ENCODE results near the gene SEC14L5. TPM values are rescaled to one million over a fixed set of nuclear protein-coding genes. Genes with fewer than 3 reads are reported as not detected.

SEC14L5 gene
- total and polyA plus RNA-seq, 2 experiments from 2014 or later = 0.21 TPM; not detected in 1

GRCh38 chr16:4979736-4980660 is 21.9 kb downstream of the SEC14L5 start:
- H3K9me3 ChIP-seq (ENCODE audit: low read depth) = no peaks in the 10 kb centered on the region
- peaks cover 9% of the 10 kb centered on the region for H3K4me1 ChIP-seq (ENCODE audit: low read depth)
- H3K36me3 ChIP-seq = no peaks in the 10 kb centered on the region
- no peaks in the 10 kb centered on the region for H3K27me3 ChIP-seq
- no peak for TF ChIP-seq CTCF (IDR thresholded peaks at IDR 0.05; ENCODE audit: low read depth, low read length)
- H3K27ac ChIP-seq = no peak overlapping the region
- H3K4me3 ChIP-seq = no peak overlapping the region
- DNase-seq (ENCODE audit: low read depth in 1 of 2, low spot score in 1 of 2) = no peak

GRCh38 chr16:4980691-4981090 is 22.6 kb downstream of the SEC14L5 start:
- H3K27ac ChIP-seq = no peak overlapping the region
- no peak overlapping the region for H3K4me3 ChIP-seq
- no peaks in the 10 kb centered on the region for H3K9me3 ChIP-seq (ENCODE audit: low read depth)
- no peaks in the 10 kb centered on the region for H3K36me3 ChIP-seq
- TF ChIP-seq CTCF (IDR thresholded peaks at IDR 0.05; ENCODE audit: low read depth, low read length) = no peak
- DNase-seq (ENCODE audit: low read depth in 1 of 2, low spot score in 1 of 2) = no peak
- peaks cover 5% of the 10 kb centered on the region for H3K27me3 ChIP-seq
- H3K4me1 ChIP-seq (ENCODE audit: low read depth) = peaks cover 9% of the 10 kb centered on the region

- H3K27me3 ChIP-seq = peaks cover 13% of the 10 kb centered on the region
- H3K4me3 ChIP-seq = no peak overlapping the region
- no peak for DNase-seq (ENCODE audit: low read depth in 1 of 2, low spot score in 1 of 2)
- no peaks in the 10 kb centered on the region for H3K9me3 ChIP-seq (ENCODE audit: low read depth)
- H3K36me3 ChIP-seq = no peaks in the 10 kb centered on the region
- H3K27ac ChIP-seq = peak overlapping the region; percentile 49
- TF ChIP-seq CTCF (IDR thresholded peaks at IDR 0.05; ENCODE audit: low read depth, low read length) = no peak
- H3K4me1 ChIP-seq (ENCODE audit: low read depth) = peaks cover 9% of the 10 kb centered on the region
Measured at GRCh38 chr16:4981473-4981872, 23.3 kb downstream of the SEC14L5 start.

GRCh38 chr16:4982056-4982867 is 24.1 kb downstream of the SEC14L5 start:
- DNase-seq (ENCODE audit: low read depth in 1 of 2, low spot score in 1 of 2) = peak in 1 of 2 donors; percentile 44
- no peaks in the 10 kb centered on the region for H3K36me3 ChIP-seq
- H3K9me3 ChIP-seq (ENCODE audit: low read depth) = no peaks in the 10 kb centered on the region
- peaks cover 10% of the 10 kb centered on the region for H3K4me1 ChIP-seq (ENCODE audit: low read depth)
- H3K27me3 ChIP-seq = peaks cover 21% of the 10 kb centered on the region
- peak overlapping the region; percentile 49 for H3K27ac ChIP-seq
- no peak overlapping the region for H3K4me3 ChIP-seq
- TF ChIP-seq CTCF (IDR thresholded peaks at IDR 0.05; ENCODE audit: low read depth, low read length) = no peak

- H3K27ac ChIP-seq = no peak overlapping the region
- no peaks in the 10 kb centered on the region for H3K9me3 ChIP-seq (ENCODE audit: low read depth)
- H3K4me3 ChIP-seq = no peak overlapping the region
- H3K4me1 ChIP-seq (ENCODE audit: low read depth) = peaks cover 13% of the 10 kb centered on the region
- H3K36me3 ChIP-seq = no peaks in the 10 kb centered on the region
- TF ChIP-seq CTCF (IDR thresholded peaks at IDR 0.05; ENCODE audit: low read depth, low read length) = no peak
- peaks cover 41% of the 10 kb centered on the region for H3K27me3 ChIP-seq
- DNase-seq (ENCODE audit: low read depth in 1 of 2, low spot score in 1 of 2) = no peak
Measured at GRCh38 chr16:4984174-4984990, 26.3 kb downstream of the SEC14L5 start.
